ENCODE data around the gene SEMA4B.

GRCh38 chr15:90153658-90154057, 47.5 kb upstream of the SEMA4B start:
- TF ChIP-seq CTCF (IDR thresholded peaks at IDR 0.05 in 8 of 11, conservative IDR thresholded peaks at IDR 0.05 in 3 of 11) = no peak
- no peak for TF ChIP-seq POLR2A (IDR thresholded peaks at IDR 0.05)
- TF ChIP-seq POLR2AphosphoS5 (IDR thresholded peaks at IDR 0.05) = no peak
